HEK293 (cell line): ENCODE data around the gene SLC7A10.

Experiments
- ATF2 ChIP-seq: fragments of 450-650 bp; formaldehyde crosslinking; IDR thresholded peaks from 2 replicates; pipeline ENCODE4 v1.5.1; 2016; ENCODE audit warnings: missing biosample characterization, missing genetic modification characterization, low read depth
- GFI1B ChIP-seq: fragments of 450-650 bp; formaldehyde crosslinking; IDR thresholded peaks from 2 replicates; pipeline ENCODE4 v1.5.1; 2016; ENCODE audit warnings: missing biosample characterization, missing genetic modification characterization
- GLI2 ChIP-seq: fragments of 450-650 bp; formaldehyde crosslinking; IDR thresholded peaks from 2 replicates; pipeline ENCODE4; 2017; ENCODE audit warnings: missing biosample characterization, missing genetic modification characterization, low read depth, borderline replicate concordance
- IKZF3 ChIP-seq: fragments of 450-650 bp; IDR thresholded peaks from 2 replicates; pipeline ENCODE4 v1.5.0; 2018; ENCODE audit warnings: missing biosample characterization, mild to moderate bottlenecking, missing genetic modification characterization, moderate library complexity
- KLF1 ChIP-seq: fragments of 450-650 bp; formaldehyde crosslinking; IDR thresholded peaks from 2 replicates; pipeline ENCODE4 v1.5.1; 2016; ENCODE audit warnings: missing biosample characterization, missing genetic modification characterization
- PRDM6 ChIP-seq: fragments of 450-650 bp; formaldehyde crosslinking; IDR thresholded peaks from 2 replicates; pipeline ENCODE4 v1.5.1; 2017; ENCODE audit warnings: missing biosample characterization, missing genetic modification characterization
- SETDB1 ChIP-seq: IDR thresholded peaks from one replicate; pipeline ENCODE4 v1.6.1; 2017; ENCODE audit warnings: mild to moderate bottlenecking, low read length, moderate library complexity, mixed read lengths; ENCODE audit not compliant: insufficient read length
- ZBTB1 ChIP-seq: fragments of 450-650 bp; formaldehyde crosslinking; IDR thresholded peaks from 2 replicates; pipeline ENCODE4 v1.5.1; 2016; ENCODE audit warnings: missing biosample characterization, missing genetic modification characterization
- ZBTB20 ChIP-seq: fragments of 450-650 bp; formaldehyde crosslinking; IDR thresholded peaks from 2 replicates; pipeline ENCODE4 v1.5.1; 2016; ENCODE audit warnings: missing biosample characterization, missing genetic modification characterization
- ZNF138 ChIP-seq: fragments of 450-650 bp; formaldehyde crosslinking; IDR thresholded peaks from 2 replicates; pipeline ENCODE4 v1.5.1; 2016; ENCODE audit warnings: missing biosample characterization, missing genetic modification characterization, borderline replicate concordance
- ZNF146 ChIP-seq: fragments of 450-650 bp; formaldehyde crosslinking; IDR thresholded peaks from 2 replicates; pipeline ENCODE4 v1.5.1; 2016; ENCODE audit warnings: missing biosample characterization, missing genetic modification characterization
- ZNF16 ChIP-seq: fragments of 450-650 bp; formaldehyde crosslinking; IDR thresholded peaks from 2 replicates; pipeline ENCODE4 v1.5.1; 2016; ENCODE audit warnings: low read depth, missing biosample characterization, missing genetic modification characterization
- ZNF223 ChIP-seq: fragments of 450-650 bp; formaldehyde crosslinking; IDR thresholded peaks from 2 replicates; pipeline ENCODE4 v1.5.1; 2016; ENCODE audit warnings: missing biosample characterization, missing genetic modification characterization
- ZNF280D ChIP-seq: fragments of 450-650 bp; formaldehyde crosslinking; IDR thresholded peaks from 2 replicates; pipeline ENCODE4 v1.5.1; 2016; ENCODE audit warnings: missing biosample characterization, missing genetic modification characterization
- ZNF302 ChIP-seq: fragments of 450-650 bp; formaldehyde crosslinking; IDR thresholded peaks from 2 replicates; pipeline ENCODE4 v1.5.1; 2016; ENCODE audit warnings: missing biosample characterization, missing genetic modification characterization, low read depth
- ZNF366 ChIP-seq: fragments of 450-650 bp; formaldehyde crosslinking; conservative IDR thresholded peaks from 2 replicates; pipeline ENCODE4 v1.5.1; 2016; ENCODE audit warnings: missing biosample characterization, missing genetic modification characterization
- ZNF530 ChIP-seq: fragments of 450-650 bp; formaldehyde crosslinking; IDR thresholded peaks from 2 replicates; pipeline ENCODE4 v1.5.1; 2016; ENCODE audit warnings: low read depth, missing biosample characterization, missing genetic modification characterization
- ZNF548 ChIP-seq: fragments of 450-650 bp; formaldehyde crosslinking; IDR thresholded peaks from 2 replicates; pipeline ENCODE4 v1.5.1; 2016; ENCODE audit warnings: missing biosample characterization, missing genetic modification characterization
- ZNF600 ChIP-seq: fragments of 450-650 bp; formaldehyde crosslinking; IDR thresholded peaks from 2 replicates; pipeline ENCODE4 v1.5.1; 2016; ENCODE audit warnings: missing biosample characterization, missing genetic modification characterization
- ZNF626 ChIP-seq: fragments of 450-650 bp; sonication (Bioruptor Pico); formaldehyde crosslinking; IDR thresholded peaks from 2 replicates; pipeline ENCODE4 v1.5.1; 2018; ENCODE audit warnings: missing biosample characterization, missing genetic modification characterization, inconsistent platforms
- ZNF768 ChIP-seq: fragments of 450-650 bp; formaldehyde crosslinking; IDR thresholded peaks from 2 replicates; pipeline ENCODE4 v1.5.1; 2018; ENCODE audit warnings: missing biosample characterization, mild to moderate bottlenecking, missing genetic modification characterization
- ZNF830 ChIP-seq: fragments of 450-650 bp; IDR thresholded peaks from 2 replicates; pipeline ENCODE4 v1.5.0; 2018; ENCODE audit warnings: missing biosample characterization, missing genetic modification characterization, low read depth, mild to moderate bottlenecking, moderate library complexity
- ZNF843 ChIP-seq: fragments of 450-650 bp; formaldehyde crosslinking; IDR thresholded peaks from 2 replicates; pipeline ENCODE4 v1.5.1; 2016; ENCODE audit warnings: missing biosample characterization, missing genetic modification characterization
- TF ChIP-seq, protein P1 (sequence below): fragments of 450-650 bp; formaldehyde crosslinking; IDR thresholded peaks from 2 replicates; pipeline ENCODE4 v1.5.1; 2017; ENCODE audit warnings: missing biosample characterization, missing genetic modification characterization
- TF ChIP-seq, protein P2 (sequence below): fragments of 450-650 bp; formaldehyde crosslinking; IDR thresholded peaks from 2 replicates; pipeline ENCODE4 v1.5.1; 2016; ENCODE audit warnings: missing biosample characterization, missing genetic modification characterization
- TF ChIP-seq, protein P3 (sequence below): fragments of 450-650 bp; IDR thresholded peaks from 2 replicates; pipeline ENCODE4 v1.5.1; 2018; ENCODE audit warnings: missing biosample characterization, missing genetic modification characterization
- TF ChIP-seq, protein P4 (sequence below): IDR thresholded peaks from 2 replicates; pipeline ENCODE4 v1.6.1; 2011; ENCODE audit warnings: mild to moderate bottlenecking, low read depth, low read length, borderline replicate concordance

SLC7A10 gene

GRCh38 chr19:33177417-33177979 lies 48.2 kb downstream of the SLC7A10 start (continued):
- TF ChIP-seq, protein P1, sequence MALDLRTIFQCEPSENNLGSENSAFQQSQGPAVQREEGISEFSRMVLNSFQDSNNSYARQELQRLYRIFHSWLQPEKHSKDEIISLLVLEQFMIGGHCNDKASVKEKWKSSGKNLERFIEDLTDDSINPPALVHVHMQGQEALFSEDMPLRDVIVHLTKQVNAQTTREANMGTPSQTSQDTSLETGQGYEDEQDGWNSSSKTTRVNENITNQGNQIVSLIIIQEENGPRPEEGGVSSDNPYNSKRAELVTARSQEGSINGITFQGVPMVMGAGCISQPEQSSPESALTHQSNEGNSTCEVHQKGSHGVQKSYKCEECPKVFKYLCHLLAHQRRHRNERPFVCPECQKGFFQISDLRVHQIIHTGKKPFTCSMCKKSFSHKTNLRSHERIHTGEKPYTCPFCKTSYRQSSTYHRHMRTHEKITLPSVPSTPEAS (tag by site-specific recombination), result no peak
- TF ChIP-seq SETDB1, result no peak
- no peak for TF ChIP-seq ATF2 (tag by site-specific recombination)
- TF ChIP-seq ZNF138, result no peak
- TF ChIP-seq KLF1 (tag by site-specific recombination), result 0 out of 2 replicates have a peak, but pooled peaks have one; percentile 2
- TF ChIP-seq ZBTB1 (tag by site-specific recombination), result no peak; the same call in 1 of the 2 replicates
- TF ChIP-seq IKZF3 (tag by site-specific recombination), result no peak
- peak; percentile 81; the same call in 1 of the 2 replicates for TF ChIP-seq ZNF366
- TF ChIP-seq ZNF223 (tag by site-specific recombination), result no peak
- peak; percentile 32; the same call in 1 of the 2 replicates for TF ChIP-seq ZNF600 (tag by site-specific recombination)
- no peak for TF ChIP-seq GLI2
- TF ChIP-seq ZNF548, result no peak
- TF ChIP-seq ZNF280D, result peak; percentile 79; the same call in 1 of the 2 replicates
- TF ChIP-seq, protein P2, sequence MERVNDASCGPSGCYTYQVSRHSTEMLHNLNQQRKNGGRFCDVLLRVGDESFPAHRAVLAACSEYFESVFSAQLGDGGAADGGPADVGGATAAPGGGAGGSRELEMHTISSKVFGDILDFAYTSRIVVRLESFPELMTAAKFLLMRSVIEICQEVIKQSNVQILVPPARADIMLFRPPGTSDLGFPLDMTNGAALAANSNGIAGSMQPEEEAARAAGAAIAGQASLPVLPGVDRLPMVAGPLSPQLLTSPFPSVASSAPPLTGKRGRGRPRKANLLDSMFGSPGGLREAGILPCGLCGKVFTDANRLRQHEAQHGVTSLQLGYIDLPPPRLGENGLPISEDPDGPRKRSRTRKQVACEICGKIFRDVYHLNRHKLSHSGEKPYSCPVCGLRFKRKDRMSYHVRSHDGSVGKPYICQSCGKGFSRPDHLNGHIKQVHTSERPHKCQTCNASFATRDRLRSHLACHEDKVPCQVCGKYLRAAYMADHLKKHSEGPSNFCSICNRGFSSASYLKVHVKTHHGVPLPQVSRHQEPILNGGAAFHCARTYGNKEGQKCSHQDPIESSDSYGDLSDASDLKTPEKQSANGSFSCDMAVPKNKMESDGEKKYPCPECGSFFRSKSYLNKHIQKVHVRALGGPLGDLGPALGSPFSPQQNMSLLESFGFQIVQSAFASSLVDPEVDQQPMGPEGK (tag by site-specific recombination), result peak; percentile 36; the same call in 1 of the 2 replicates
- TF ChIP-seq ZBTB20 (tag by site-specific recombination), result peak; percentile 89
- TF ChIP-seq ZNF530 (tag by site-specific recombination), result 0 out of 2 replicates have a peak, but pooled peaks have one; percentile 4
- no peak for TF ChIP-seq ZNF626 (tag by site-specific recombination)
- TF ChIP-seq, protein P3, sequence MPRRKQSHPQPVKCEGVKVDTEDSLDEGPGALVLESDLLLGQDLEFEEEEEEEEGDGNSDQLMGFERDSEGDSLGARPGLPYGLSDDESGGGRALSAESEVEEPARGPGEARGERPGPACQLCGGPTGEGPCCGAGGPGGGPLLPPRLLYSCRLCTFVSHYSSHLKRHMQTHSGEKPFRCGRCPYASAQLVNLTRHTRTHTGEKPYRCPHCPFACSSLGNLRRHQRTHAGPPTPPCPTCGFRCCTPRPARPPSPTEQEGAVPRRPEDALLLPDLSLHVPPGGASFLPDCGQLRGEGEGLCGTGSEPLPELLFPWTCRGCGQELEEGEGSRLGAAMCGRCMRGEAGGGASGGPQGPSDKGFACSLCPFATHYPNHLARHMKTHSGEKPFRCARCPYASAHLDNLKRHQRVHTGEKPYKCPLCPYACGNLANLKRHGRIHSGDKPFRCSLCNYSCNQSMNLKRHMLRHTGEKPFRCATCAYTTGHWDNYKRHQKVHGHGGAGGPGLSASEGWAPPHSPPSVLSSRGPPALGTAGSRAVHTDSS, result no peak
- peak; percentile 76 for TF ChIP-seq ZNF843
- no peak for TF ChIP-seq GFI1B
- TF ChIP-seq ZNF830 (tag by site-specific recombination), result no peak
- TF ChIP-seq PRDM6, result no peak
- TF ChIP-seq ZNF768 (tag by site-specific recombination), result peak; percentile 58; the same call in 1 of the 2 replicates
- TF ChIP-seq, protein P4, sequence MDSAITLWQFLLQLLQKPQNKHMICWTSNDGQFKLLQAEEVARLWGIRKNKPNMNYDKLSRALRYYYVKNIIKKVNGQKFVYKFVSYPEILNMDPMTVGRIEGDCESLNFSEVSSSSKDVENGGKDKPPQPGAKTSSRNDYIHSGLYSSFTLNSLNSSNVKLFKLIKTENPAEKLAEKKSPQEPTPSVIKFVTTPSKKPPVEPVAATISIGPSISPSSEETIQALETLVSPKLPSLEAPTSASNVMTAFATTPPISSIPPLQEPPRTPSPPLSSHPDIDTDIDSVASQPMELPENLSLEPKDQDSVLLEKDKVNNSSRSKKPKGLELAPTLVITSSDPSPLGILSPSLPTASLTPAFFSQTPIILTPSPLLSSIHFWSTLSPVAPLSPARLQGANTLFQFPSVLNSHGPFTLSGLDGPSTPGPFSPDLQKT, result no peak
- no peak; the same call in none of the 2 replicates for TF ChIP-seq ZNF16 (tag by site-specific recombination)
- no peak for TF ChIP-seq ZNF302 (tag by site-specific recombination)
- 0 out of 2 replicates have a peak, but pooled peaks have one; percentile 39 for TF ChIP-seq ZNF146
